ENCODE measurements around the gene ULK4. TPM values are rescaled to one million over a fixed set of nuclear protein-coding genes. Genes with fewer than 3 reads are reported as not detected.

ULK4 gene
- total and polyA plus RNA-seq, 9 of the 15 experiments (the other 6 are each of a cell fraction or from before 2014, with no cell fraction given) = 3.0 to 5.9 (median 3.5) TPM

DNA sequence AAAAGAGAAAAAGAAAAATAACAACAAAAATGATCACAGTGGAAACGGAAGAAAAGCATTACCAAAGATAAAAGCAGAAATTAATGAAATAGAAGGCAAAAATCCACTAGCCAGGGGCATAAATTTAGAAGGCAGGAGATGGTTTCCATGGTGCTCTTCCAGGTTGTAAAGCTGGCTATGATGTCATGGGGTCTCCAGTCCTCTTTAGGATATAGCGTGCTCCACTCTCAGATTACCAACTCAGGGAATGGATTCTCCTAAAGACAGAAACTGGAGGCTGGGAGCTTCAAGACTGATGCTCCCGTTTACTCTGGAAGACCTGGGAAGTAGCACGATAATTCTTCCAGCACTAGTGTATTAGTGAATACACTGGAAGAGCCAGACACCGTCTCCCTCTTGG lies 10.9 kb upstream of the ULK4 start:
- TF ChIP-seq BRF1 (IDR thresholded peaks at IDR 0.05; ENCODE audit: borderline replicate concordance, extremely low read depth, insufficient read length) = no peak
- no peak for TF ChIP-seq POLR3G (IDR thresholded peaks at IDR 0.05; ENCODE audit: extremely low read depth, insufficient read length, insufficient replicate concordance)
- no peak for TF ChIP-seq ZNF174 (CRISPR knock-in tag; IDR thresholded peaks at IDR 0.05)
- TF ChIP-seq FOXM1 (IDR thresholded peaks at IDR 0.05; ENCODE audit: low read depth) = no peak
- no peak for TF ChIP-seq FOXM1 (CRISPR knock-in tag; IDR thresholded peaks at IDR 0.05; ENCODE audit: low read depth)
- TF ChIP-seq ZNF239 (CRISPR knock-in tag; IDR thresholded peaks at IDR 0.05) = no peak
- no peak for TF ChIP-seq SIRT6 (IDR thresholded peaks at IDR 0.05; ENCODE audit: low read depth, low read length)
- TF ChIP-seq ZNF184 (CRISPR knock-in tag; IDR thresholded peaks at IDR 0.05) = no peak
- TF ChIP-seq STAT5B (CRISPR knock-in tag; IDR thresholded peaks at IDR 0.05) = no peak
- TF ChIP-seq CBFA2T3 (IDR thresholded peaks at IDR 0.05) = no peak
- Histone ChIP-seq H3K4me3 (no peak overlapping the region), H3K79me2 (ENCODE audit: control insufficient read depth, insufficient read depth, low read length) (no peaks in the 10 kb centered on the region), H3K4me1 (replicated peaks in 1 of 2; ENCODE audit: control insufficient read depth in 2 of 2, insufficient read depth in 2 of 2, low read length in 2 of 2) (no peaks in the 10 kb centered on the region; a peak in 2 of 5 replicates), H3K9me1 (ENCODE audit: control insufficient read depth, insufficient read depth, low read length) (no peaks in the 10 kb centered on the region), H4K20me1 (replicated peaks; ENCODE audit: control insufficient read depth, insufficient read depth, low read length) (no peaks in the 10 kb centered on the region), H3K36me3 (ENCODE audit: control insufficient read depth, insufficient read depth, low read length) (no peaks in the 10 kb centered on the region), H3K27ac (ENCODE audit: extremely low read depth, low read depth, low read length) (no peak overlapping the region), H2AFZ (ENCODE audit: low read depth, low read length) (no peak overlapping the region), H3K27me3 (ENCODE audit: control insufficient read depth in 2 of 2, insufficient read depth in 2 of 2, low read length in 2 of 2) (peaks cover 17 to 25% of the 10 kb centered on the region in 2 experiments), H3K9me3 (replicated peaks; ENCODE audit: control insufficient read depth, insufficient read depth, low read depth, low read length) (no peaks in the 10 kb centered on the region), H3K9ac (ENCODE audit: insufficient read depth in 1 of 2, low read depth in 2 of 2, low read length in 2 of 2) (no peak overlapping the region), H3K4me2 (ENCODE audit: insufficient read depth, low read length) (no peak overlapping the region)
- ChIA-PET POLR2A (interaction anchor here (0.6 kb wide), 1 partner anchor 25 kb away, joined by 4 read pairs; no protein-coding TSS in a partner anchor), CTCF (ENCODE audit: low intra/inter-chr PET ratio) (no interaction called here)
- DNase-seq (ENCODE audit: extremely low read depth in 1 of 4, low spot score in 3 of 4) (no peak), ATAC-seq (no peak), FAIRE-seq (no peak)
- intact Hi-C loops (cut with micrococcal nuclease) (no loop called here), in situ Hi-C loops (cut with MboI) (no loop called here)
- BruUV-seq (replicated peaks) = no TSS peak
- 3% methylated on average over 5 of the region's 5 CpGs for WGBS (ENCODE audit: insufficient coverage, low coverage, missing lambda C conversion rate)

Data from K562 (cell line).